ENCODE data around the gene HTR4. TPM values are rescaled to one million over a fixed set of nuclear protein-coding genes. Genes with fewer than 3 reads are reported as not detected.

Gene HTR4
- polyA plus RNA-seq, 3 donors: not detected

- TF ChIP-seq, protein P1, sequence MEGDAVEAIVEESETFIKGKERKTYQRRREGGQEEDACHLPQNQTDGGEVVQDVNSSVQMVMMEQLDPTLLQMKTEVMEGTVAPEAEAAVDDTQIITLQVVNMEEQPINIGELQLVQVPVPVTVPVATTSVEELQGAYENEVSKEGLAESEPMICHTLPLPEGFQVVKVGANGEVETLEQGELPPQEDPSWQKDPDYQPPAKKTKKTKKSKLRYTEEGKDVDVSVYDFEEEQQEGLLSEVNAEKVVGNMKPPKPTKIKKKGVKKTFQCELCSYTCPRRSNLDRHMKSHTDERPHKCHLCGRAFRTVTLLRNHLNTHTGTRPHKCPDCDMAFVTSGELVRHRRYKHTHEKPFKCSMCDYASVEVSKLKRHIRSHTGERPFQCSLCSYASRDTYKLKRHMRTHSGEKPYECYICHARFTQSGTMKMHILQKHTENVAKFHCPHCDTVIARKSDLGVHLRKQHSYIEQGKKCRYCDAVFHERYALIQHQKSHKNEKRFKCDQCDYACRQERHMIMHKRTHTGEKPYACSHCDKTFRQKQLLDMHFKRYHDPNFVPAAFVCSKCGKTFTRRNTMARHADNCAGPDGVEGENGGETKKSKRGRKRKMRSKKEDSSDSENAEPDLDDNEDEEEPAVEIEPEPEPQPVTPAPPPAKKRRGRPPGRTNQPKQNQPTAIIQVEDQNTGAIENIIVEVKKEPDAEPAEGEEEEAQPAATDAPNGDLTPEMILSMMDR (IDR thresholded peaks at IDR 0.05): no peak
- H3K27me3 ChIP-seq (ENCODE audit: control insufficient read depth in 2 of 2, insufficient read depth in 2 of 2, low read length in 2 of 2): peaks cover 0 to 4% of the 10 kb centered on the region in 2 donors
- H3K4me3 Mint-ChIP-seq: no peak overlapping the region
- no peak for DNase-seq
- H2AFZ ChIP-seq (ENCODE audit: insufficient read depth, low read depth, low read length, poor library complexity, severe bottlenecking): no peak overlapping the region
- no peaks in the 10 kb centered on the region for H3K36me3 Mint-ChIP-seq
- H4K20me1 ChIP-seq (ENCODE audit: insufficient read depth, low read length): no peaks in the 10 kb centered on the region
- no peaks in the 10 kb centered on the region for H3K4me1 ChIP-seq (ENCODE audit: control insufficient read depth in 1 of 2, insufficient read depth in 2 of 2, low read length in 2 of 2)
- intact Hi-C loops (cut with micrococcal nuclease): no loop called here
- H3K9me3 Mint-ChIP-seq: peaks cover 0 to 3% (median 0%) of the 10 kb centered on the region in 7 donors
- H3K27me3 Mint-ChIP-seq (ENCODE audit: low read depth in 3 of 3): peaks cover 1 to 8% (median 6%) of the 10 kb centered on the region in 3 donors
- no peaks in the 10 kb centered on the region for H3K4me1 Mint-ChIP-seq
- no peak overlapping the region for H3K4me3 ChIP-seq (replicated peaks in 1 of 3; ENCODE audit: low read depth in 2 of 3, low read length in 3 of 3)
- H3K79me2 ChIP-seq (ENCODE audit: insufficient read depth, low read length): no peaks in the 10 kb centered on the region
- no peak overlapping the region for H3K27ac ChIP-seq (ENCODE audit: low read depth in 1 of 2, low read length in 2 of 2)
- no peak overlapping the region for H3K4me2 ChIP-seq (replicated peaks; ENCODE audit: extremely low read depth, low read length, poor library complexity, severe bottlenecking)
- no peak overlapping the region for H3K27ac Mint-ChIP-seq
- H3K9ac ChIP-seq (ENCODE audit: insufficient read depth, low read length, poor library complexity, severe bottlenecking): no peak overlapping the region
- H3K9me3 ChIP-seq (replicated peaks in 1 of 2; ENCODE audit: control insufficient read depth in 1 of 2, insufficient read depth in 1 of 2, low read length in 2 of 2): no peaks in the 10 kb centered on the region
- 70% methylated on average over 2 of the region's 2 CpGs for WGBS (ENCODE audit: insufficient coverage)
- H3K36me3 ChIP-seq (replicated peaks in 1 of 2; ENCODE audit: control insufficient read depth in 1 of 2, insufficient read depth in 2 of 2, low read length in 2 of 2): no peaks in the 10 kb centered on the region
Measured at GRCh38 chr5:148639081-148639480, 15.2 kb downstream of the HTR4 start.

DNA sequence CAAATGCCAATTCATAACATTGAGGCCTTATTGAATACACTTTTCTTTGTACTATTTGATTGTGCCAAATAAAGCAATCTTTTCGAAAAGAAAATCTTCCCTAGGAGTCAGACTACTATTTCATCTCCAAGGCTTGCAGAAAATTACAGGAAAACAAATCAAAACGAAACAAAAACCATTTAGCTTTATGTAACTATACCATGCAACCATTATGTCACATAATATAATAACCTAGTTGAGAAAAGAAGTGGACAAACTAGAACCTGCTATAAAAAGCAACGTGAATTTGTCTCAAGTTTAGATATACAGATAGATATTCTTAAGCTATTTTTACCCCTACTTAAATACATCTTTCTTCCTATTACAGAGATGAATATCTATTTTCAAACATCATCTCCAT, 18.0 kb downstream of the HTR4 start:
- peaks cover 0 to 3% (median 0%) of the 10 kb centered on the region in 7 donors for H3K9me3 Mint-ChIP-seq
- Histone ChIP-seq H3K4me2 (replicated peaks; ENCODE audit: extremely low read depth, low read length, poor library complexity, severe bottlenecking) (no peak overlapping the region), H3K27ac (ENCODE audit: low read depth in 1 of 2, low read length in 2 of 2) (no peak overlapping the region), H3K36me3 (replicated peaks in 1 of 2; ENCODE audit: control insufficient read depth in 1 of 2, insufficient read depth in 2 of 2, low read length in 2 of 2) (no peaks in the 10 kb centered on the region), H3K9ac (ENCODE audit: insufficient read depth, low read length, poor library complexity, severe bottlenecking) (no peak overlapping the region), H2AFZ (ENCODE audit: insufficient read depth, low read depth, low read length, poor library complexity, severe bottlenecking) (no peak overlapping the region), H4K20me1 (ENCODE audit: insufficient read depth, low read length) (no peaks in the 10 kb centered on the region), H3K4me3 (replicated peaks in 1 of 3; ENCODE audit: low read depth in 2 of 3, low read length in 3 of 3) (no peak overlapping the region), H3K4me1 (ENCODE audit: control insufficient read depth in 1 of 2, insufficient read depth in 2 of 2, low read length in 2 of 2) (no peaks in the 10 kb centered on the region), H3K27me3 (ENCODE audit: control insufficient read depth in 2 of 2, insufficient read depth in 2 of 2, low read length in 2 of 2) (peaks cover 0 to 4% of the 10 kb centered on the region in 2 donors), H3K79me2 (ENCODE audit: insufficient read depth, low read length) (no peaks in the 10 kb centered on the region), H3K9me3 (replicated peaks in 1 of 2; ENCODE audit: control insufficient read depth in 1 of 2, insufficient read depth in 1 of 2, low read length in 2 of 2) (no peaks in the 10 kb centered on the region)
- H3K36me3 Mint-ChIP-seq: no peaks in the 10 kb centered on the region
- no peak overlapping the region for H3K4me3 Mint-ChIP-seq
- TF ChIP-seq, protein P1 (IDR thresholded peaks at IDR 0.05): no peak
- DNase-seq: no peak
- no peak overlapping the region for H3K27ac Mint-ChIP-seq
- no peaks in the 10 kb centered on the region for H3K4me1 Mint-ChIP-seq
- intact Hi-C loops (cut with micrococcal nuclease): no loop called here
- peaks cover 1 to 9% (median 7%) of the 10 kb centered on the region in 3 donors for H3K27me3 Mint-ChIP-seq (ENCODE audit: low read depth in 3 of 3)
- no CpG with 5 or more reads among the region's 3 CpGs for WGBS (ENCODE audit: insufficient coverage)
